Neural cell (in vitro differentiated cells): Measurements from ENCODE around the gene CAPN13. TPM values are rescaled to one million over a fixed set of nuclear protein-coding genes. Genes with fewer than 3 reads are reported as not detected.

Experiments
- H2AFZ ChIP-seq: fragments of 200-600, 300-800 bp; sonication (generic), shearing (Covaris generic); 2 replicates; pipeline ENCODE4 v1.6.0; 2014; ENCODE audit warnings: low read depth, mild to moderate bottlenecking, antibody characterized with exemption, low read length, moderate library complexity
- H3F3A ChIP-seq: fragments of 200-600 bp; shearing (Covaris generic); 2 replicates; pipeline ENCODE4 v1.6.1; 2016; ENCODE audit warnings: mild to moderate bottlenecking, moderate library complexity, mixed read lengths, antibody characterized with exemption, low read length; ENCODE audit not compliant: insufficient read depth, poor library complexity, severe bottlenecking
- H3K27ac ChIP-seq: fragments of 200-600, 300-800 bp; sonication (generic), shearing (Covaris generic); 2 replicates; pipeline ENCODE4 v1.5.1; 2014; ENCODE audit warnings: mild to moderate bottlenecking, low read length, moderate library complexity
- H3K27me3 ChIP-seq: fragments of 300-800, 200-600 bp; sonication (generic), shearing (Covaris generic); 2 replicates; pipeline ENCODE4 v1.6.0; 2014; ENCODE audit warnings: mild to moderate bottlenecking, low read depth, low read length, moderate library complexity; ENCODE audit not compliant: insufficient read depth
- H3K36me3 ChIP-seq: fragments of 300-800, 200-600 bp; sonication (generic), shearing (Covaris generic); 2 replicates; pipeline ENCODE4 v1.5.1; 2014; ENCODE audit warnings: mild to moderate bottlenecking, antibody characterized with exemption, low read length, moderate library complexity; ENCODE audit not compliant: insufficient read depth
- H3K4me2 ChIP-seq: fragments of 300-800, 200-600 bp; sonication (generic), shearing (Covaris generic); 2 replicates; pipeline ENCODE4 v1.6.0; 2014; ENCODE audit warnings: mild to moderate bottlenecking, low read length
- H3K4me3 ChIP-seq: fragments of 300-800, 200-600 bp; sonication (generic), shearing (Covaris generic); 2 replicates; pipeline ENCODE4 v1.5.1; 2014; ENCODE audit warnings: mild to moderate bottlenecking, low read length, moderate library complexity
- H3K79me2 ChIP-seq: fragments of 200-600 bp; shearing (Covaris generic); replicated peaks from 2 replicates; pipeline ENCODE4 v1.6.0; 2014; ENCODE audit warnings: mild to moderate bottlenecking, low read length, moderate library complexity; ENCODE audit not compliant: insufficient read depth
- H3K9ac ChIP-seq: fragments of 300-800, 200-600 bp; sonication (generic), shearing (Covaris generic); 2 replicates; pipeline ENCODE4 v1.6.1; 2016; ENCODE audit warnings: mild to moderate bottlenecking, low read length, mixed read lengths
- H3K9me2 ChIP-seq: fragments of 200-600 bp; shearing (Covaris generic); 2 replicates; pipeline ENCODE4 v1.6.1; 2016; ENCODE audit warnings: mild to moderate bottlenecking, low read length, mixed read lengths; ENCODE audit not compliant: insufficient read depth
- H3K9me3 ChIP-seq: fragments of 200-600, 300-800 bp; sonication (generic), shearing (Covaris generic); 2 replicates; pipeline ENCODE4 v1.6.1; 2016; ENCODE audit warnings: mild to moderate bottlenecking, mixed run types, low read length, moderate library complexity, mixed read lengths
- H4K20me1 ChIP-seq: fragments of 200-600 bp; shearing (Covaris generic); 2 replicates; pipeline ENCODE4 v1.6.1; 2016; ENCODE audit warnings: mild to moderate bottlenecking, mixed run types; ENCODE audit not compliant: insufficient read depth
- EP300 ChIP-seq: fragments of 450-650 bp; conservative IDR thresholded peaks from 2 replicates; pipeline ENCODE4 v1.6.1; 2014; ENCODE audit warnings: antibody characterized with exemption, mild to moderate bottlenecking, moderate library complexity; ENCODE audit not compliant: poor library complexity, severe bottlenecking
- EZH2 ChIP-seq: fragments of 200-600, 300-800 bp; shearing (Covaris generic), sonication (generic); IDR thresholded peaks from 2 replicates; pipeline ENCODE4 v1.6.1; 2014; ENCODE audit warnings: antibody characterized with exemption, low read length, borderline replicate concordance, mild to moderate bottlenecking; ENCODE audit not compliant: insufficient read depth, poor library complexity, severe bottlenecking
- MXI1 ChIP-seq: fragments of 450-650 bp; conservative IDR thresholded peaks from 2 replicates; pipeline ENCODE4 v1.6.1; 2014; ENCODE audit warnings: antibody characterized with exemption, mild to moderate bottlenecking; ENCODE audit not compliant: poor library complexity, severe bottlenecking
- POLR2AphosphoS5 ChIP-seq: IDR thresholded peaks from 2 replicates; pipeline ENCODE4 v1.6.1; 2012
- RAD21 ChIP-seq: fragments of 450-650 bp; conservative IDR thresholded peaks from 2 replicates; pipeline ENCODE4 v1.6.1; 2014; ENCODE audit warnings: antibody characterized with exemption, mild to moderate bottlenecking, moderate library complexity
- SMC3 ChIP-seq: fragments of 450-650 bp; conservative IDR thresholded peaks from 2 replicates; pipeline ENCODE4 v1.6.1; 2014; ENCODE audit warnings: antibody characterized with exemption, mild to moderate bottlenecking, moderate library complexity; ENCODE audit not compliant: poor library complexity
- TAF1 ChIP-seq: IDR thresholded peaks from 2 replicates; pipeline ENCODE4 v1.6.1; 2012; ENCODE audit warnings: low read depth
- polyA plus RNA-seq: library from polyadenylated mRNA; depleted of rRNA; stranded (reverse); fragments of >200 nt; gene quantifications from 2 replicates; pipeline ENCODE4 v1.2.3, GENCODE V29; 2014
- TF ChIP-seq, protein P1 (sequence below): IDR thresholded peaks from 2 replicates; pipeline ENCODE4 v1.6.1; 2012; ENCODE audit warnings: borderline replicate concordance
- TF ChIP-seq, protein P2 (sequence below): fragments of 450-650 bp; IDR thresholded peaks from 2 replicates; pipeline ENCODE4 v1.5.1; 2014; ENCODE audit warnings: antibody characterized with exemption, mild to moderate bottlenecking, moderate library complexity; ENCODE audit not compliant: poor library complexity, severe bottlenecking

CAPN13 gene
- polyA plus RNA-seq, 1 donor from 2014 or later, result not detected

DNA sequence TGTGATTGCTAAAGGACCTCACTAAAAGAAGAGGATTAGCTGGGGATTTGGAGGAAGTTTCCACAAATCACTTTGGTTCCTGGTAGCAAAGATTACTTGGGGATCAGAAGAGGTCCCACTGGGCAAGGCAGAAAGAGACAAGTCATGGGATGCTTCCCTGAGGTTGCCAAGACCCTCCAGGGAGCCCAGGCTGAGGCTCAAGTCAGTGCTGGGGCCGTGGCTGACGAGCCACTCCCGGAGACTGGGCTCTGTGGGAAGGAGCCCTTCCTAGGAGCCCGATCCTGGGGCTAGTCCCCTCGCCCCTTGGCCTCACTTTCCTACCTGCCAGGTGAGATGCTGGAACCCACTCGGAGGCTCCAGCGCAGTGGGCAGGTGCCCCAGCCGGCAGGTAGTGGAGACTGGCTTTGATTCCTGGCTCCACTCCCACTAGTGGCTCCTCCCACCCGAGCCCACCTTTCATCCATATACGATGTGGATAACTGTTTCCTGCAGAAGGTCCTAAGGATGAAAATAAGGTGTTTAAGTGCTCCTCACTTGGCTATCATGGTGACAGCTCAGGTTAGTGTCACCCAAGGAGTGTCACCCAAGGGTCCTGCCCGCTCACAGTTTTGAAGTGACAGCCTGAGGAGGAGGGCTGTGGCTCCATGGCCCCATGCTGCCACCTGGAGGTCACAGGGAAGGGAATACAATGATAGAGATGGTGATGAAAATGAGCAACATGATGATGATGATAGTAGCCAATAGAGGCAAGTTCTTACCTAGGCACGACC lies 100.5 kb downstream of the CAPN13 start:
- H3K79me2 ChIP-seq, result no peaks in the 10 kb centered on the region
- no peaks in the 10 kb centered on the region for H3K27me3 ChIP-seq
- no peaks in the 10 kb centered on the region for H3K9me2 ChIP-seq
- no peak overlapping the region for H3K4me2 ChIP-seq
- no peaks in the 10 kb centered on the region for H3K36me3 ChIP-seq
- H2AFZ ChIP-seq, result no peak overlapping the region
- no peak overlapping the region for H3K27ac ChIP-seq
- no peak overlapping the region for H3K9ac ChIP-seq
- no peaks in the 10 kb centered on the region for H3K9me3 ChIP-seq
- TF ChIP-seq EP300, result peak; percentile 28
- TF ChIP-seq MXI1, result no peak
- TF ChIP-seq, protein P1, sequence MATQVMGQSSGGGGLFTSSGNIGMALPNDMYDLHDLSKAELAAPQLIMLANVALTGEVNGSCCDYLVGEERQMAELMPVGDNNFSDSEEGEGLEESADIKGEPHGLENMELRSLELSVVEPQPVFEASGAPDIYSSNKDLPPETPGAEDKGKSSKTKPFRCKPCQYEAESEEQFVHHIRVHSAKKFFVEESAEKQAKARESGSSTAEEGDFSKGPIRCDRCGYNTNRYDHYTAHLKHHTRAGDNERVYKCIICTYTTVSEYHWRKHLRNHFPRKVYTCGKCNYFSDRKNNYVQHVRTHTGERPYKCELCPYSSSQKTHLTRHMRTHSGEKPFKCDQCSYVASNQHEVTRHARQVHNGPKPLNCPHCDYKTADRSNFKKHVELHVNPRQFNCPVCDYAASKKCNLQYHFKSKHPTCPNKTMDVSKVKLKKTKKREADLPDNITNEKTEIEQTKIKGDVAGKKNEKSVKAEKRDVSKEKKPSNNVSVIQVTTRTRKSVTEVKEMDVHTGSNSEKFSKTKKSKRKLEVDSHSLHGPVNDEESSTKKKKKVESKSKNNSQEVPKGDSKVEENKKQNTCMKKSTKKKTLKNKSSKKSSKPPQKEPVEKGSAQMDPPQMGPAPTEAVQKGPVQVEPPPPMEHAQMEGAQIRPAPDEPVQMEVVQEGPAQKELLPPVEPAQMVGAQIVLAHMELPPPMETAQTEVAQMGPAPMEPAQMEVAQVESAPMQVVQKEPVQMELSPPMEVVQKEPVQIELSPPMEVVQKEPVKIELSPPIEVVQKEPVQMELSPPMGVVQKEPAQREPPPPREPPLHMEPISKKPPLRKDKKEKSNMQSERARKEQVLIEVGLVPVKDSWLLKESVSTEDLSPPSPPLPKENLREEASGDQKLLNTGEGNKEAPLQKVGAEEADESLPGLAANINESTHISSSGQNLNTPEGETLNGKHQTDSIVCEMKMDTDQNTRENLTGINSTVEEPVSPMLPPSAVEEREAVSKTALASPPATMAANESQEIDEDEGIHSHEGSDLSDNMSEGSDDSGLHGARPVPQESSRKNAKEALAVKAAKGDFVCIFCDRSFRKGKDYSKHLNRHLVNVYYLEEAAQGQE, result no peak
- TF ChIP-seq, protein P2, sequence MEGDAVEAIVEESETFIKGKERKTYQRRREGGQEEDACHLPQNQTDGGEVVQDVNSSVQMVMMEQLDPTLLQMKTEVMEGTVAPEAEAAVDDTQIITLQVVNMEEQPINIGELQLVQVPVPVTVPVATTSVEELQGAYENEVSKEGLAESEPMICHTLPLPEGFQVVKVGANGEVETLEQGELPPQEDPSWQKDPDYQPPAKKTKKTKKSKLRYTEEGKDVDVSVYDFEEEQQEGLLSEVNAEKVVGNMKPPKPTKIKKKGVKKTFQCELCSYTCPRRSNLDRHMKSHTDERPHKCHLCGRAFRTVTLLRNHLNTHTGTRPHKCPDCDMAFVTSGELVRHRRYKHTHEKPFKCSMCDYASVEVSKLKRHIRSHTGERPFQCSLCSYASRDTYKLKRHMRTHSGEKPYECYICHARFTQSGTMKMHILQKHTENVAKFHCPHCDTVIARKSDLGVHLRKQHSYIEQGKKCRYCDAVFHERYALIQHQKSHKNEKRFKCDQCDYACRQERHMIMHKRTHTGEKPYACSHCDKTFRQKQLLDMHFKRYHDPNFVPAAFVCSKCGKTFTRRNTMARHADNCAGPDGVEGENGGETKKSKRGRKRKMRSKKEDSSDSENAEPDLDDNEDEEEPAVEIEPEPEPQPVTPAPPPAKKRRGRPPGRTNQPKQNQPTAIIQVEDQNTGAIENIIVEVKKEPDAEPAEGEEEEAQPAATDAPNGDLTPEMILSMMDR, result peak; percentile 97
- TF ChIP-seq SMC3, result peak; percentile 100
- peak; percentile 99 for TF ChIP-seq RAD21
- no peaks in the 10 kb centered on the region for H3F3A ChIP-seq
- no peaks in the 10 kb centered on the region for H4K20me1 ChIP-seq
- no peak overlapping the region for H3K4me3 ChIP-seq

DNA sequence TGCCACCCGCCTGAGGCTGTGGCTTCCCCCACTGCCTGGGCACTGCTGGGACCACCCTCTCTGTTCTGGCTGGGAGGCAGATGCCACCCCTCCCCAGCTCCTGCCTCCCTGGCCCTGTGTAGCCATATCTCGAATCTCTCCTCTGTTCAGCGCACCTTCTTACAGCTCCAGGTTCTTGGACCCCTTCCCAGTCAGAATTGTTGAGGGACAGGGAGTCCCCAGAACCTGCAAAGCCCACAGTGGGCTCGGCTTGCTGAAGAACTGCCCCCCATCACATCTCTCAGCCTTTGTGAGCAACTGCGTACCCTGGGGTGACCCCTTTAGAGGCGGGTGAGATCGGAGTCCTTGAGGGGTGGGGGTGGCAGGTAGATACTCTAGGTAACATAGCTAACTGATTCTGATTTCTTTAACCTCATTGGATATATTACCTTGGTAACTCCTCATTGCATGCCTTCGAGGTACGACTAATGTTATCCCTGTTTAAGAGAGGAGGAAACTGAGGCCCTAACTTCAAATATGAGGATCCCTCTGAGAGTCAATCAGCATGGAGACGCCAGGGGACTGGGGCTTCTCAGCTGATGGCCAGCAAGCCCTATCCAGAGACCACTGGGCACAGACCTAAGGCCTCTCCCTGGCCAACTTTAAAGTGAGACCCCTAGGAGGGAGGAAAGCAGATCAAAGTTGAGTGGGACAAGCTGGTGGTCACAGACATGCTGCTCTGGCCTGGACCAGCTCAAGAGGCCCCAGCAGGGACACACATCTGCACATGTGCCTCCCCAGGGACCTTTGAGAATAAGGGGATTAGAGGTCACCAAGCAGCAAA lies 101.3 kb downstream of the CAPN13 start:
- TF ChIP-seq RAD21 (no peak), SMC3 (no peak), POLR2AphosphoS5 (no peak), EZH2 (no peak), TAF1 (no peak), EP300 (no peak), MXI1 (no peak)
- TF ChIP-seq, protein P2, result no peak
- TF ChIP-seq, protein P1, result no peak
- Histone ChIP-seq H4K20me1 (no peaks in the 10 kb centered on the region), H3K9me2 (no peaks in the 10 kb centered on the region), H3K79me2 (no peaks in the 10 kb centered on the region), H3F3A (no peaks in the 10 kb centered on the region), H3K4me3 (no peak overlapping the region), H3K36me3 (no peaks in the 10 kb centered on the region), H3K27ac (no peak overlapping the region), H3K27me3 (no peaks in the 10 kb centered on the region), H3K9me3 (no peaks in the 10 kb centered on the region), H3K9ac (no peak overlapping the region), H3K4me2 (no peak overlapping the region), H2AFZ (no peak overlapping the region)
